Endothelial cell of umbilical vein (primary cell): Measurements from ENCODE around the gene PDIA5. TPM values are rescaled to one million over a fixed set of nuclear protein-coding genes. Genes with fewer than 3 reads are reported as not detected.

Experiments
- BruUV-seq: library from RNA; stranded (reverse); fragments of 400-500 nt; replicated peaks from 2 replicates; lab custom pipeline; 2021; lab: Mats Ljungman, UMichigan
- CTCF ChIA-PET: fragments of 300-600, 350-600 bp; sonication (Branson Sonifier 250); formaldehyde crosslinking; loops from one replicate; lab custom pipeline; 2021; ENCODE audit warnings: antibody characterized with exemption, inconsistent platforms; lab: Charles Lee
- POLR2A ChIA-PET: fragments of 300-600, 350-600 bp; sonication (Branson Sonifier 250); formaldehyde crosslinking; loops from one replicate; lab custom pipeline; 2021; ENCODE audit warnings: antibody characterized with exemption, inconsistent platforms; lab: Charles Lee
- DNase-seq: peaks from one replicate; pipeline ENCODE4 v3.0.0-alpha.2; 2011; ENCODE audit warnings: low read depth, low spot score
- FAIRE-seq: peaks from 2 replicates; lab custom pipeline; 2011; peaks lifted over from hg19 to GRCh38; lab: Jason Lieb, UNC
- H2AFZ ChIP-seq: 2 replicates; pipeline ENCODE4 v1.6.0; 2012; ENCODE audit warnings: low read depth, low read length, control low read depth, inconsistent platforms
- H3K27ac ChIP-seq: 2 replicates; pipeline ENCODE4 v1.5.1; 2011; ENCODE audit warnings: low read depth, mild to moderate bottlenecking, control low read depth, low read length, moderate library complexity; ENCODE audit not compliant: insufficient read depth
- H3K27me3 ChIP-seq, 2 experiments: 2 replicates each; pipeline versions ENCODE4 v1.6.0 to v1.6.1; 2011; ENCODE audit warnings: low read length in 2 of 2, mixed read lengths in 1 of 2; ENCODE audit not compliant: control insufficient read depth in 2 of 2, insufficient read depth in 2 of 2
- H3K36me3 ChIP-seq, 2 experiments: 2 replicates in 1 of 2; 3 replicates in 1 of 2; pipeline ENCODE4 v1.5.1; 2011; ENCODE audit warnings: low read length in 2 of 2, mild to moderate bottlenecking in 1 of 2, moderate library complexity in 1 of 2; ENCODE audit not compliant: control insufficient read depth in 2 of 2, insufficient read depth in 2 of 2; ENCODE audit errors: extremely low read depth in 1 of 2
- H3K4me1 ChIP-seq: 3 replicates; pipeline ENCODE4 v1.5.1; 2011; ENCODE audit warnings: mild to moderate bottlenecking, low read length; ENCODE audit not compliant: control insufficient read depth, insufficient read depth; ENCODE audit errors: extremely low read depth
- H3K4me2 ChIP-seq: 2 replicates; pipeline ENCODE4 v1.6.1; 2011; ENCODE audit warnings: low read length, control low read depth, mixed read lengths; ENCODE audit not compliant: insufficient read depth
- H3K4me3 ChIP-seq, 3 experiments: fragments of 200-600 bp in 1 of 3; sonication (generic), shearing (Covaris generic) in 1 of 3; replicated peaks in 1 of 3; 2 replicates each; pipeline ENCODE4 v1.5.1; 2011 to 2016; ENCODE audit warnings: control low read depth in 3 of 3, low read length in 3 of 3, mild to moderate bottlenecking in 2 of 3, inconsistent platforms in 1 of 3, low read depth in 1 of 3, moderate library complexity in 1 of 3; ENCODE audit not compliant: insufficient read depth in 1 of 3
- H3K79me2 ChIP-seq: 2 replicates; pipeline ENCODE4 v1.6.0; 2012; ENCODE audit warnings: low read length, inconsistent platforms; ENCODE audit not compliant: control insufficient read depth, insufficient read depth
- H3K9ac ChIP-seq: replicated peaks from 2 replicates; pipeline ENCODE3; 2011; ENCODE audit warnings: low read length, control low read depth; ENCODE audit not compliant: insufficient read depth; ENCODE audit errors: extremely low read depth
- H3K9me1 ChIP-seq: replicated peaks from 3 replicates; pipeline ENCODE4 v1.6.0; 2011; ENCODE audit warnings: mild to moderate bottlenecking, low read length; ENCODE audit not compliant: control insufficient read depth, insufficient read depth; ENCODE audit errors: extremely low read depth
- H3K9me3 ChIP-seq: replicated peaks from 2 replicates; pipeline ENCODE4 v1.5.1; 2012; ENCODE audit warnings: low read length, inconsistent platforms; ENCODE audit not compliant: control insufficient read depth, insufficient read depth
- H4K20me1 ChIP-seq: replicated peaks from 2 replicates; pipeline ENCODE3; 2011; ENCODE audit warnings: mild to moderate bottlenecking, low read length; ENCODE audit not compliant: control insufficient read depth, insufficient read depth; ENCODE audit errors: extremely low read depth
- CTCF ChIP-seq, 2 donors: IDR thresholded peaks; 1 replicate in 1 of 2; 2 replicates in 1 of 2; pipeline ENCODE4 v1.5.1; 2011; ENCODE audit warnings: low read length in 2 of 2, mild to moderate bottlenecking in 2 of 2, moderate library complexity in 2 of 2, control low read depth in 1 of 2, inconsistent platforms in 1 of 2, low read depth in 1 of 2; ENCODE audit not compliant: insufficient read depth in 1 of 2; ENCODE audit errors: extremely low read depth in 1 of 2
- EZH2 ChIP-seq: IDR thresholded peaks from 2 replicates; pipeline ENCODE4 v1.6.1; 2012; ENCODE audit warnings: borderline replicate concordance, low read depth, mild to moderate bottlenecking, moderate library complexity, low read length, inconsistent platforms; ENCODE audit not compliant: severe bottlenecking
- FOS ChIP-seq: IDR thresholded peaks from 2 replicates; pipeline ENCODE4 v1.6.1; 2011; ENCODE audit warnings: mild to moderate bottlenecking, low read length, moderate library complexity, borderline replicate concordance; ENCODE audit not compliant: insufficient read depth
- GATA2 ChIP-seq: IDR thresholded peaks from 2 replicates; pipeline ENCODE4 v1.7.0; 2011; ENCODE audit warnings: low read depth, mild to moderate bottlenecking, moderate library complexity, mixed read lengths, low read length; ENCODE audit not compliant: insufficient read length, insufficient read depth
- JUN ChIP-seq: IDR thresholded peaks from 2 replicates; pipeline ENCODE4 v1.6.1; 2011; ENCODE audit warnings: borderline replicate concordance, low read depth; ENCODE audit not compliant: insufficient read length, insufficient read depth
- MAX ChIP-seq: IDR thresholded peaks from 2 replicates; pipeline ENCODE4 v1.6.1; 2011; ENCODE audit not compliant: insufficient read depth, insufficient read length
- MYC ChIP-seq: IDR thresholded peaks from one replicate; pipeline ENCODE4 v1.6.1; 2011; ENCODE audit warnings: mild to moderate bottlenecking, low read depth, low read length
- POLR2A ChIP-seq: IDR thresholded peaks from 2 replicates; pipeline ENCODE4 v1.6.1; 2012; ENCODE audit warnings: low read depth, mild to moderate bottlenecking, control low read depth, low read length
- POLR2AphosphoS5 ChIP-seq: IDR thresholded peaks from 2 replicates; pipeline ENCODE4 v1.6.1; 2012; ENCODE audit warnings: low read depth, mild to moderate bottlenecking, control low read depth, low read length, moderate library complexity; ENCODE audit not compliant: insufficient read depth
- dilution Hi-C: fragments of 300-500 bp; cut with MboI; formaldehyde crosslinking; loops from one replicate; pipeline ENCODE4 v1.15.0; 2019; ENCODE audit warnings: low sequenced_read_pairs; ENCODE audit not compliant: extremely low pct_ligation_motif_present
- intact Hi-C: fragments of 100-400 bp; cut with micrococcal nuclease; formaldehyde crosslinking; loops from one replicate; pipeline ENCODE4 v1.10.0; 2022
- polyA plus RNA-seq, 4 experiments: library from polyadenylated mRNA; depleted of rRNA in 3 of 4; stranded (reverse) in 3 of 4; unstranded in 1 of 4; fragments of >200 nt; gene quantifications; 2 replicates each; pipeline versions ENCODE4 v1.2.1 to v1.2.3, GENCODE V29; 2011 to 2012; ENCODE audit warnings: missing spikeins in 1 of 4
- total RNA-seq: library from RNA; stranded (reverse); gene quantifications from 2 replicates; pipeline ENCODE4 v1.2.3, GENCODE V29; 2021

PDIA5 gene
- total and polyA plus RNA-seq, 2 donors (not counting 3 experiments of a cell fraction or from before 2014, with no cell fraction given): 55.7 to 85.6 TPM

GRCh38 chr3:123019591-123019990 lies 47.2 kb upstream of the PDIA5 start:
- dilution Hi-C loops: no loop called here

GRCh38 chr3:123020709-123021108 lies 46.1 kb upstream of the PDIA5 start:
- Histone ChIP-seq H3K9me1 (no peaks in the 10 kb centered on the region), H3K4me2 (no peak overlapping the region), H3K9ac (no peak overlapping the region), H3K36me3 (no peaks in the 10 kb centered on the region), H3K9me3 (no peaks in the 10 kb centered on the region), H3K27ac (no peak overlapping the region), H3K4me1 (no peaks in the 10 kb centered on the region), H4K20me1 (no peaks in the 10 kb centered on the region), H3K27me3 (peaks cover 47 to 61% of the 10 kb centered on the region in 2 experiments), H3K79me2 (no peaks in the 10 kb centered on the region), H2AFZ (no peak overlapping the region), H3K4me3 (no peak overlapping the region)
- DNase-seq: no peak
- no TSS peak for BruUV-seq
- no peak for TF ChIP-seq POLR2AphosphoS5
- no peak for TF ChIP-seq MYC
- no peak for TF ChIP-seq MAX
- no peak for TF ChIP-seq GATA2
- TF ChIP-seq CTCF (IDR thresholded peaks at IDR 0.05; ENCODE audit: extremely low read depth in 1 of 2, insufficient read depth in 1 of 2, low read depth in 1 of 2, low read length in 2 of 2): no peak
- TF ChIP-seq JUN: no peak
- TF ChIP-seq EZH2: no peak
- no peak for TF ChIP-seq FOS
- TF ChIP-seq POLR2A: no peak
- intact Hi-C loops: no loop called here
- dilution Hi-C loops: no loop called here
- ChIA-PET POLR2A (no interaction called here), CTCF (interaction anchor here (1.0 to 1.1 kb wide), 2 partner anchors 8 to 10 kb away, joined by 3 read pairs; no protein-coding TSS in a partner anchor)
- no peak for FAIRE-seq

More at GRCh38 chr3:123019591-123019990, 47.2 kb upstream of the PDIA5 start:
- TF ChIP-seq EZH2 (no peak), JUN (no peak), GATA2 (no peak), MAX (no peak), POLR2A (no peak)
- Histone ChIP-seq H3K9me3 (no peaks in the 10 kb centered on the region), H2AFZ (no peak overlapping the region), H3K4me2 (no peak overlapping the region), H4K20me1 (no peaks in the 10 kb centered on the region), H3K27me3 (peaks cover 38 to 50% of the 10 kb centered on the region in 2 experiments), H3K36me3 (no peaks in the 10 kb centered on the region), H3K27ac (no peak overlapping the region), H3K4me3 (no peak overlapping the region), H3K9ac (no peak overlapping the region), H3K4me1 (no peaks in the 10 kb centered on the region), H3K9me1 (no peaks in the 10 kb centered on the region), H3K79me2 (no peaks in the 10 kb centered on the region)
- DNase-seq: no peak
- intact Hi-C loops: no loop called here
- CTCF ChIA-PET: interaction anchor here (1.0 to 1.1 kb wide), 3 partner anchors 9 to 11 kb away, joined by 3 read pairs; no protein-coding TSS in a partner anchor
- FAIRE-seq: no peak
- BruUV-seq: no TSS peak
- POLR2A ChIA-PET: no interaction called here
